HepG2 (cell line): ENCODE results near the gene GHR. TPM values are rescaled to one million over a fixed set of nuclear protein-coding genes. Genes with fewer than 3 reads are reported as not detected.

Source experiments
- ATAC-seq: fragments of 200-7000 bp; cut with Tn5 transposase; 3 replicates; pipeline ENCODE4 v1.9.1; 2020; ENCODE audit warnings: mild to moderate bottlenecking, moderate library complexity
- BruUV-seq: library from RNA; stranded (reverse); fragments of 400-500 nt; replicated peaks from 2 replicates; lab custom pipeline; 2021; lab: Mats Ljungman, UMichigan
- CTCF ChIA-PET: fragments of 300-600 bp; formaldehyde crosslinking; extraction: SDS; loops from one replicate; lab custom pipeline; 2021; ENCODE audit warnings: low total read pairs, inconsistent platforms, low intra/inter-chr PET ratio; lab: Yijun Ruan, JAX
- POLR2A ChIA-PET: fragments of 350-600 bp; sonication (Branson Sonifier 250); formaldehyde crosslinking; loops from one replicate; lab custom pipeline; 2020; ENCODE audit warnings: antibody characterized with exemption, inconsistent platforms; lab: Yijun Ruan, JAX
- DNase-seq: peaks from one replicate; pipeline ENCODE4 v3.0.0-alpha.2; 2015; ENCODE audit warnings: low spot score
- FAIRE-seq: peaks from 3 replicates; lab custom pipeline; 2011; peaks lifted over from hg19 to GRCh38; lab: Jason Lieb, UNC
- H2AFZ ChIP-seq: one replicate; pipeline ENCODE4 v1.6.1; 2011; ENCODE audit warnings: low read length, inconsistent platforms
- H3K27ac ChIP-seq: fragments of 300-600 bp; 3 replicates; pipeline ENCODE4 v1.8.0; 2011; ENCODE audit warnings: mixed run types, mild to moderate bottlenecking, mixed read lengths, low read length, inconsistent platforms; ENCODE audit not compliant: insufficient read depth; ENCODE audit errors: extremely low read length
- H3K27me3 ChIP-seq, 2 experiments: fragments of 200-600 bp in 1 of 2; 2 replicates in 1 of 2; 3 replicates in 1 of 2; pipeline versions ENCODE4 v1.6.0 to v1.8.0; 2011; ENCODE audit warnings: low read length in 2 of 2, mild to moderate bottlenecking in 2 of 2, moderate library complexity in 2 of 2, inconsistent platforms in 1 of 2; ENCODE audit not compliant: insufficient read depth in 2 of 2, control insufficient read depth in 1 of 2
- H3K36me3 ChIP-seq, 2 experiments: fragments of 200-600 bp in 1 of 2; replicated peaks in 1 of 2; 2 replicates in 1 of 2; 3 replicates in 1 of 2; pipeline versions ENCODE4 v1.5.1 to v1.8.0; 2011; ENCODE audit warnings: low read length in 2 of 2, inconsistent platforms in 1 of 2; ENCODE audit not compliant: insufficient read depth in 2 of 2, control insufficient read depth in 1 of 2
- H3K4me1 ChIP-seq: 2 replicates; pipeline ENCODE4 v1.5.1; 2012; ENCODE audit warnings: low read length, inconsistent platforms; ENCODE audit not compliant: insufficient read depth
- H3K4me2 ChIP-seq: 2 replicates; pipeline ENCODE4 v1.6.0; 2011; ENCODE audit warnings: low read depth, low read length, inconsistent platforms
- H3K4me3 ChIP-seq, 3 experiments: fragments of 200-600 bp in 1 of 3; sonication (generic), shearing (Covaris generic) in 1 of 3; replicated peaks in 1 of 3; 2 replicates each; pipeline ENCODE4 v1.5.1; 2011 to 2016; ENCODE audit warnings: low read length in 3 of 3, inconsistent platforms in 2 of 3, low read depth in 2 of 3, mild to moderate bottlenecking in 2 of 3, control low read depth in 1 of 3, mixed read lengths in 1 of 3; ENCODE audit not compliant: insufficient read depth in 1 of 3
- H3K79me2 ChIP-seq: one replicate; pipeline ENCODE4 v1.6.1; 2011; ENCODE audit warnings: low read length, inconsistent platforms; ENCODE audit not compliant: insufficient read depth
- H3K9ac ChIP-seq: 2 replicates; pipeline ENCODE4 v1.6.0; 2011; ENCODE audit warnings: mild to moderate bottlenecking, low read depth, low read length, inconsistent platforms; ENCODE audit not compliant: insufficient read depth
- H3K9me3 ChIP-seq: 2 replicates; pipeline ENCODE4 v1.5.1; 2012; ENCODE audit warnings: mild to moderate bottlenecking, low read length
- H4K20me1 ChIP-seq: 2 replicates; pipeline ENCODE4 v1.6.0; 2011; ENCODE audit warnings: inconsistent platforms, mild to moderate bottlenecking, low read length, moderate library complexity; ENCODE audit not compliant: insufficient read depth
- FIP1L1 ChIP-seq: fragments of 200-400 bp; formaldehyde crosslinking; IDR thresholded peaks from 2 replicates; pipeline ENCODE4 v1.6.1; 2018; ENCODE audit warnings: low read depth, mild to moderate bottlenecking, low read length, moderate library complexity, borderline replicate concordance; ENCODE audit not compliant: insufficient read depth
- KAT7 ChIP-seq: IDR thresholded peaks from 2 replicates; pipeline ENCODE4 v1.6.1; 2018; ENCODE audit warnings: borderline replicate concordance, missing compliant biosample characterization
- U2AF2 ChIP-seq: fragments of 200-400 bp; formaldehyde crosslinking; IDR thresholded peaks from 2 replicates; pipeline ENCODE4 v1.6.1; 2017; ENCODE audit warnings: low read depth, mild to moderate bottlenecking, low read length
- ZNF12 ChIP-seq: sonication (generic); formaldehyde crosslinking; IDR thresholded peaks from 2 replicates; pipeline ENCODE4 v1.5.0; 2020; ENCODE audit warnings: missing genetic modification reagents
- ZNF773 ChIP-seq: sonication (generic); formaldehyde crosslinking; IDR thresholded peaks from 2 replicates; pipeline ENCODE4 v1.4.0; 2020; ENCODE audit warnings: missing genetic modification reagents, borderline replicate concordance
- whole genome bisulfite sequencing: methylation state at CpG from one replicate; pipeline ENCODE4 v1.1.6; 2017; ENCODE audit warnings: low lambda C conversion rate; 5-methylcytosine and 5-hydroxymethylcytosine counted together
- in situ Hi-C: cut with HindIII; loops from 2 replicates; pipeline ENCODE4 v1.10.0; 2017; ENCODE audit warnings: low pct_unique_long_range_greater_than_20kb; ENCODE audit not compliant: extremely low pct_ligation_motif_present
- intact Hi-C: fragments of 100-400 bp; cut with micrococcal nuclease; formaldehyde crosslinking; loops from one replicate; pipeline ENCODE4 v1.10.0; 2022; ENCODE audit not compliant: unreplicated experiment
- polyA plus RNA-seq, 8 experiments: library from polyadenylated mRNA; depleted of rRNA in 3 of 8; stranded (reverse) in 7 of 8; unstranded in 1 of 8; fragments of >200 nt; fragmentation: Illumina TruSeq in 4 of 8; extraction: Trizol in 4 of 8; gene quantifications; 2 replicates each; pipeline versions ENCODE4 v1.2.1 to v1.2.3, GENCODE V29; 2011 to 2016; ENCODE audit warnings: low read depth in 4 of 8, missing spikeins in 1 of 8, mixed read lengths in 1 of 8; ENCODE audit not compliant: insufficient read depth in 1 of 8
- total RNA-seq, 5 experiments: library from RNA; depleted of rRNA; stranded (reverse); fragments of >200 nt; fragmentation: Illumina TruSeq; extraction: Trizol; gene quantifications; 2 replicates each; pipeline ENCODE4 v1.2.3, GENCODE V29; 2016; ENCODE audit warnings: low read depth in 1 of 5
- TF ChIP-seq, protein P1 (sequence below): sonication (generic); formaldehyde crosslinking; IDR thresholded peaks from 2 replicates; pipeline ENCODE4 v1.4.0; 2020; ENCODE audit warnings: missing genetic modification reagents
- TF ChIP-seq, protein P2 (sequence below): IDR thresholded peaks from 2 replicates; pipeline ENCODE4 v1.6.1; 2016; ENCODE audit warnings: low read depth
- TF ChIP-seq, protein P3 (sequence below): sonication (generic); formaldehyde crosslinking; IDR thresholded peaks from 2 replicates; pipeline ENCODE4 v1.8.1; 2023; ENCODE audit warnings: mild to moderate bottlenecking, missing genetic modification reagents

Gene GHR
- total and polyA plus RNA-seq, 2 of the 13 experiments (the other 11 are each of a cell fraction or from before 2014, with no cell fraction given) = 0.07 TPM; not detected in 1

DNA sequence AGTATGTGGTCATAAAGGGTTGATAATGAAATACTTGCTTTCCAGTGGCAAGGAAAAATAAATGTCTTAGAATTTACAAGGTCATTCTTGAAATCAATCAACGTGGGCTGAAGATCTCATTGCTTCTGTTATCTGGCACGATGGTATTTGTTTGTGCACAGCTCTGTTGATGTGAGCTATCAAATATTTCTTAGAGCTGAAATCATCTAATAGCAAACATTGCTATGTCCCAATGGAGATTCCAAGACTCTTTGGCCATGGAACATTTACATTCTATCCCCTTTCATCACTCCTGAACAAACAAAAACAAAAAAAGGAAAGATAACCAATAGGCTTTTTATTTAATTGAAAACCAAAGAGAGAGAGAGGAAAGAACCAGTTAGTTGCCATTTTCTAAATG is 221.9 kb downstream of the GHR start:
- no TSS peak for BruUV-seq

DNA sequence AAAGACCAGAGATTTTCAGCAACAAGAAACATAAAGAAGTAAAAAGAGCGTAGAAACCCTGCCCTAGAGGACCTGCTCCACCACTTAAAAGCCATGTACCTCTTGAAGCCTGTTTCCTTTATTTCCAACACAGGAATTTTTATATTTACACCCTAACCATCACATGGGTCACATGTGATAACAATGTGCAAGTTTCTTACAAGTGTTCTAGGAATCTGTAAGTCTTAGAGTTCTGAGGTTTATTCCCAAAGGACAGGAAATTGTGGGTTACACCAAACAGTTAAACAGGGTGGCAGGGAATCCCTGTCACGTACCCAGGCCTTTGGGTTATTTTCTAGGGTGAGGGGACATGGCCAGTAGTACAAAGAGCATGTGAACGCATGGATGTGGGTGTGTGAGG is 224.8 kb downstream of the GHR start:
- ChIA-PET CTCF (no interaction called here), POLR2A (no interaction called here)
- BruUV-seq = no TSS peak
- H3K4me2 ChIP-seq = no peak overlapping the region
- H3K4me3 ChIP-seq = no peak overlapping the region
- no peaks in the 10 kb centered on the region for H3K9me3 ChIP-seq
- under 1% methylated on average over 3 of the region's 3 CpGs for whole genome bisulfite sequencing
- no peak for DNase-seq
- no peaks in the 10 kb centered on the region for H3K36me3 ChIP-seq
- H3K9ac ChIP-seq = no peak overlapping the region
- H3K79me2 ChIP-seq = no peaks in the 10 kb centered on the region
- in situ Hi-C loops = no loop called here
- H3K4me1 ChIP-seq = no peaks in the 10 kb centered on the region
- no peak overlapping the region for H3K27ac ChIP-seq
- no peak for FAIRE-seq
- intact Hi-C loops = no loop called here
- H2AFZ ChIP-seq = no peak overlapping the region
- no peaks in the 10 kb centered on the region for H4K20me1 ChIP-seq
- no peaks in the 10 kb centered on the region for H3K27me3 ChIP-seq
- TF ChIP-seq FIP1L1 = no peak
- TF ChIP-seq, protein P1, sequence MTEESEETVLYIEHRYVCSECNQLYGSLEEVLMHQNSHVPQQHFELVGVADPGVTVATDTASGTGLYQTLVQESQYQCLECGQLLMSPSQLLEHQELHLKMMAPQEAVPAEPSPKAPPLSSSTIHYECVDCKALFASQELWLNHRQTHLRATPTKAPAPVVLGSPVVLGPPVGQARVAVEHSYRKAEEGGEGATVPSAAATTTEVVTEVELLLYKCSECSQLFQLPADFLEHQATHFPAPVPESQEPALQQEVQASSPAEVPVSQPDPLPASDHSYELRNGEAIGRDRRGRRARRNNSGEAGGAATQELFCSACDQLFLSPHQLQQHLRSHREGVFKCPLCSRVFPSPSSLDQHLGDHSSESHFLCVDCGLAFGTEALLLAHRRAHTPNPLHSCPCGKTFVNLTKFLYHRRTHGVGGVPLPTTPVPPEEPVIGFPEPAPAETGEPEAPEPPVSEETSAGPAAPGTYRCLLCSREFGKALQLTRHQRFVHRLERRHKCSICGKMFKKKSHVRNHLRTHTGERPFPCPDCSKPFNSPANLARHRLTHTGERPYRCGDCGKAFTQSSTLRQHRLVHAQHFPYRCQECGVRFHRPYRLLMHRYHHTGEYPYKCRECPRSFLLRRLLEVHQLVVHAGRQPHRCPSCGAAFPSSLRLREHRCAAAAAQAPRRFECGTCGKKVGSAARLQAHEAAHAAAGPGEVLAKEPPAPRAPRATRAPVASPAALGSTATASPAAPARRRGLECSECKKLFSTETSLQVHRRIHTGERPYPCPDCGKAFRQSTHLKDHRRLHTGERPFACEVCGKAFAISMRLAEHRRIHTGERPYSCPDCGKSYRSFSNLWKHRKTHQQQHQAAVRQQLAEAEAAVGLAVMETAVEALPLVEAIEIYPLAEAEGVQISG (CRISPR knock-in tag) = no peak
- TF ChIP-seq ZNF12 (CRISPR knock-in tag) = no peak
- TF ChIP-seq U2AF2 = no peak
- TF ChIP-seq KAT7 (CRISPR knock-in tag) = no peak
- TF ChIP-seq, protein P2, sequence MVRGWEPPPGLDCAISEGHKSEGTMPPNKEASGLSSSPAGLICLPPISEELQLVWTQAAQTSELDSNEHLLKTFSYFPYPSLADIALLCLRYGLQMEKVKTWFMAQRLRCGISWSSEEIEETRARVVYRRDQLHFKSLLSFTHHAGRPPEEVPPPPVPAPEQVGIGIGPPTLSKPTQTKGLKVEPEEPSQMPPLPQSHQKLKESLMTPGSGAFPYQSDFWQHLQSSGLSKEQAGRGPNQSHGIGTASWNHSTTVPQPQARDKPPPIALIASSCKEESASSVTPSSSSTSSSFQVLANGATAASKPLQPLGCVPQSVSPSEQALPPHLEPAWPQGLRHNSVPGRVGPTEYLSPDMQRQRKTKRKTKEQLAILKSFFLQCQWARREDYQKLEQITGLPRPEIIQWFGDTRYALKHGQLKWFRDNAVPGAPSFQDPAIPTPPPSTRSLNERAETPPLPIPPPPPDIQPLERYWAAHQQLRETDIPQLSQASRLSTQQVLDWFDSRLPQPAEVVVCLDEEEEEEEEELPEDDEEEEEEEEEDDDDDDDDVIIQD (CRISPR knock-in tag) = no peak
- ATAC-seq = no peak

More for the DNA sequence above, 221.9 kb downstream of the GHR start:
- Histone ChIP-seq H3K9ac (no peak overlapping the region), H2AFZ (no peak overlapping the region), H3K4me2 (no peak overlapping the region), H4K20me1 (no peaks in the 10 kb centered on the region), H3K27ac (no peak overlapping the region), H3K4me1 (no peaks in the 10 kb centered on the region), H3K27me3 (no peaks in the 10 kb centered on the region), H3K79me2 (no peaks in the 10 kb centered on the region), H3K9me3 (no peaks in the 10 kb centered on the region), H3K36me3 (no peaks in the 10 kb centered on the region), H3K4me3 (no peak overlapping the region)
- FAIRE-seq = no peak
- POLR2A ChIA-PET = no interaction called here
- TF ChIP-seq, protein P3, sequence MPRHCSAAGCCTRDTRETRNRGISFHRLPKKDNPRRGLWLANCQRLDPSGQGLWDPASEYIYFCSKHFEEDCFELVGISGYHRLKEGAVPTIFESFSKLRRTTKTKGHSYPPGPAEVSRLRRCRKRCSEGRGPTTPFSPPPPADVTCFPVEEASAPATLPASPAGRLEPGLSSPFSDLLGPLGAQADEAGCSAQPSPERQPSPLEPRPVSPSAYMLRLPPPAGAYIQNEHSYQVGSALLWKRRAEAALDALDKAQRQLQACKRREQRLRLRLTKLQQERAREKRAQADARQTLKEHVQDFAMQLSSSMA = no peak
- no peak for TF ChIP-seq ZNF773
- CTCF ChIA-PET = no interaction called here
- intact Hi-C loops = no loop called here
- no peak for DNase-seq
- in situ Hi-C loops = no loop called here
- no peak for ATAC-seq
- WGBS = 0% methylated on average over 2 of the region's 2 CpGs
